Skeletal muscle tissue (tissue), 2 donors: ENCODE data around the gene SGIP1. TPM values are rescaled to one million over a fixed set of nuclear protein-coding genes. Genes with fewer than 3 reads are reported as not detected.

Source experiments
- small RNA-seq: library from RNA; depleted of rRNA; stranded (forward); fragments of <200 nt; gene quantifications from one replicate; pipeline ENCODE3, GENCODE V24; 2014
- total RNA-seq: library from RNA; depleted of rRNA; stranded (reverse); fragments of >200 nt; gene quantifications from one replicate; pipeline ENCODE4 v1.2.3, GENCODE V29; 2014

Gene SGIP1
- total RNA-seq, 1 donor from 2014 or later: 0.52 TPM

Small RNA genes within 50 kb of the gene (small RNA-seq; reads per million reads assigned to genes)
- gene MIR3117: 0.23 reads per million, percentile 10 among the genes with 10 or more reads in this experiment

Other genes with a start within 250 kb of the SGIP1 start
- gene DYNLT5, start 218.3 kb downstream of the SGIP1 start, total RNA-seq: 0.52 TPM